Stimulated activated CD4-positive, alpha-beta T cell treated with anti-CD3 and anti-CD28 coated beads, TNF-alpha, amount 100 ng/mL, for 1 hour (primary cell): ENCODE results near the gene NSMCE1.
"Not testable (repeated sequence)": the region's sequence is repeated elsewhere in the genome, so short reads cannot be mapped to it uniquely, and the experiment has no call there.

Source experiments
- DNase-seq, 3 donors: peaks; one replicate each; pipeline ENCODE4 v3.0.0-alpha.2; 2020; ENCODE audit warnings: low read depth in 3 of 3, low spot score in 1 of 3

NSMCE1 gene

DNA sequence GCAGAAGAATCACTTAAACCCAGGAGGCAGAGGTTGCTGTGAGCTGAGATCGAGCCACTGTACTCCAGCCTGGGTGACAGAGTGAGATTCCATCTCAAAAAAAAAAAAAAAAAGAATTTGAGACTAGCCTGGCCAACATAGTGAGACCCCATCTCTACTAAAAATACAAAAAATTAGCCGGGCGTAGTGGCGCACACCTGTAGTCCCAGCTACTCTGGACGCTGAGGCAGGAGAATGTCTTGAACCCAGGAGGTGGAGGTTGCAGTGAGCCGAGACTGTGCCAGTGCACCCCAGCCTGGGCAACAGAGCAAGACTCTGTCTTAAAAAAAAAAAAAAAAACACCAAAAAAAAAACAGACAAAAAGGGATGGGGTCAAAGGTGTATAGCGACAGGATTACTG lies 4.1 kb upstream of the NSMCE1 start:
- not testable (repeated sequence) for DNase-seq

GRCh38 chr16:27272076-27272475 lies 3.5 kb upstream of the NSMCE1 start:
- DNase-seq: no peak

DNA sequence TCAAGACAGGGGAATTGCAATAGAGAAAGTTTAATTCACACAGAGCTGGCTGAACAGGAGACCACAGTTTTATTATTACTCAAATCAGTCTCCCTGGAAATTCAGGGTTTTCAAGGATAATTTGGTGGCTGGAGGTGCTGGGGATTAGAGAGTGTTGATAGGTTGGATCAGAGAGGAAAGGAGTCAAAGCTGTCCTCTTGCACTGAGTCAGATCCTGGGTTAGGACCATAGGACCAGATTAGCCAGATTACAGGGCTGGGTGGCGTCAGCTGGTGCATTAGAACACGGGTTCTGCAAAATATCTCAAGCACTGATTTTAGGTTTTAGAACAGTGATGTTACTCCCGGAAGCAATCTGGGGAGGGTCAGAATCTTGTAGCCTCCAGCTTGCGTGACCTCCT lies 1.8 kb upstream of the NSMCE1 start:
- no peak for DNase-seq

GRCh38 chr16:27269300-27270150 lies 953 bp upstream of the NSMCE1 start:
- DNase-seq: no peak

GRCh38 chr16:27267037-27267677 lies 1.4 kb downstream of the NSMCE1 start:
- DNase-seq: no peak

GRCh38 chr16:27265982-27266381 lies 2.6 kb downstream of the NSMCE1 start:
- DNase-seq: no peak

DNA sequence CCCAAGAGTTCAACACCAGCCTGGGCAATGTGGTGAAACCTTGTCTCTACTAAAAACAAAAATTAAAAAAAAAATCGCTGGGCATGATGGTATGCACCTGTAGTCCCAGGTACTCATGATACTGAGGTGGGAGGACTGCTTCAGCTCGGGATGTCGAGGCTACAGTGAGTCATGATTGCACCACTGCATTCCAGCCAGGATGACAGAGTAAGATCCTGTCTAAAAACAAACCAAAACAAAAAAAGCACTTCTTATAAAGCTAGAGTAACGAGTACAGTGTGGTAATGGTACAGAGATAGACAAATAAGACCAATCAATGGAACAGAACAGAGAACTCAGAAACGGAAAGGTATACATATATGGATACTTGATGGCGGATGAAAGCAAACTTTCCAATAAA lies 4.4 kb downstream of the NSMCE1 start:
- DNase-seq: no peak

- not testable (repeated sequence) for DNase-seq
Observed at GRCh38 chr16:27262904-27263423, 5.6 kb downstream of the NSMCE1 start.

GRCh38 chr16:27259710-27260109 lies 8.9 kb downstream of the NSMCE1 start:
- no peak for DNase-seq

GRCh38 chr16:27258241-27258734 lies 10.3 kb downstream of the NSMCE1 start:
- no peak for DNase-seq

- no peak for DNase-seq
Observed at GRCh38 chr16:27257271-27257670, 11.3 kb downstream of the NSMCE1 start.

GRCh38 chr16:27256861-27257260 lies 11.7 kb downstream of the NSMCE1 start:
- no peak for DNase-seq

GRCh38 chr16:27254262-27254811 lies 14.2 kb downstream of the NSMCE1 start:
- no peak for DNase-seq

- no peak for DNase-seq
Observed at GRCh38 chr16:27253526-27253930, 15.0 kb downstream of the NSMCE1 start.

GRCh38 chr16:27252206-27252585 lies 16.4 kb downstream of the NSMCE1 start:
- no peak for DNase-seq

DNA sequence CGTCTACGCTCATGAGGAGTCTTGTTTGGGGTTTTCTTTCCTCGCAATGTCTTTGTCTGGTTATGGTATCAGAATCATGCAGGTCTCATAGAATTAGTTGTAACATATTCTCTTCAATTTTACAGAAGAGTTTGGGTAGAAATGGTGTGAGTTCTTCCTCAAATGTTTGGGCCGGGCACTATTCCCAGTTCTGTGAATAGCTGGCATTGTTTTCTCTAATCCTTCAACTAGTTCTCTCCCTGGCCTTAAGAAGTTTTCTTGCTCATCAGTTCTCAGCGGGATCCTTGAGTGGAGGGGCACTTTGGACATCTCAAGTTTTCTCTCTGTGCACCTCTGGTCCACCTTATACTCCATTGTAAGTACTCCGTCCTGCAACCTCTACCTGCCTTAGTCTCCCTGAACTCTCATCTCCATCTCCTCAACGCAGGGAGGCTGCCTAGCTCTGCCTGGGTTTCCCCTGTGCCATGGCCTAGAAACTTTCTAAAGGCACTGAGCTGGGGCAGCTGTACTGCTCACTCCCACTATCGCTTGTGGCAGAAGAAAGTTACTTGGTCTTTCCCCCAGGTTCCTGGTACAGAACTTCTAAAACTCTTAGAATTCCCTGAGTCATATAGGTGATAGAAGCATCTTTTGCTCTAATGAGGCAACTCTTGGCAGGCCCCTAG lies 16.9 kb downstream of the NSMCE1 start:
- no peak for DNase-seq

DNA sequence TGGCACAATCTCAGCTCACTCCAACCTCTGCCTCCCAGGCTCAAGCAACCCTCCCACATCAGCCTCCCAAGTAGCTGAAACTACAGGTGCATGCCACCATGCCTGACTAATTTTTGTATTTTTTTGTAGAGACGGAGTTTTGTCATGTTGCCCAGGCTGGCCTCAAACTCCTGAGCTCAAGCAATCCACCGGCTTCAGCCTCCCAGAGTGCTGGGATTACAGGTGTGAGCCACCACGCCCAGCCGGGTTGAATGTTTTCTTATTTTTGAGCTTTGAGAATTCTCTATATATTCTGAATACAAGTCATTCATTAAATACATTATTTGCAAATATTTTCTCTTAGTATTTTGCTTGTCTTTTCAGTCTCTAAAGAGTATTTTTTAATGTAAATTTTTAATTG lies 19.7 kb downstream of the NSMCE1 start:
- DNase-seq: not testable (repeated sequence)

DNA sequence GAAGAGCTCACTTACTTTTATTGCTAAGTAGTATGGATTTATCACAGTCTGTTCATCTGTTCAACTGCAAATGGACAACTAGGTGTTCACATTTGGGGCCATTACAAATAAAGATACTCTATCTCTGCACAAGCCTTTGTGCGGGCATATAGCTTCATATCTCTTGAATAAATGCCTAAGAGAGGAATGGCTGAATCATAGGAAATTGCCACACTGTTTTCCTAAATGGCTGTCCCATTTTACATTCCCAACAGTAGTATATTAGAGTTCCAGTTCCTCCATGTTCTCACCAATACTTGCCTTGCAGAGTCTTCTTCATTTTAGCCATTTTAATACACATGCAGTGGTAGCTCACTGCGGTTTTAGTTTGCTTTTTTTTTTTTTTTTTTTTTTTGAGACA lies 20.5 kb downstream of the NSMCE1 start:
- no peak for DNase-seq

GRCh38 chr16:27247076-27247475 lies 21.5 kb downstream of the NSMCE1 start:
- DNase-seq: not testable (repeated sequence)

- no peak for DNase-seq
Observed at GRCh38 chr16:27246439-27246838, 22.1 kb downstream of the NSMCE1 start.
